K562 (cell line): ENCODE data around the gene SOX12. TPM values are rescaled to one million over a fixed set of nuclear protein-coding genes. Genes with fewer than 3 reads are reported as not detected.

Experiments
- CBX1 ChIP-seq: sonication (generic); IDR thresholded peaks from 2 replicates; pipeline ENCODE4 v1.6.1; 2016; ENCODE audit warnings: antibody characterized with exemption, low read depth, mild to moderate bottlenecking
- CBX5 ChIP-seq: IDR thresholded peaks from 2 replicates; pipeline ENCODE4 v1.6.1; 2014; ENCODE audit warnings: low read depth, borderline replicate concordance
- CGGBP1 ChIP-seq: fragments of 250-450 bp; sonication (Bioruptor Pico); IDR thresholded peaks from 2 replicates; pipeline ENCODE4 v1.9.0; 2021; ENCODE audit warnings: mild to moderate bottlenecking
- CREB1 ChIP-seq, 2 experiments: sonication (generic) in 1 of 2; formaldehyde crosslinking in 1 of 2; IDR thresholded peaks; 2 replicates each; pipeline versions ENCODE4 v1.6.1 to v1.8.0; 2012 to 2022; ENCODE audit warnings: inconsistent platforms in 1 of 2, mild to moderate bottlenecking in 1 of 2, missing genetic modification reagents in 1 of 2, moderate library complexity in 1 of 2
- DDX20 ChIP-seq: fragments of 450-650 bp; IDR thresholded peaks from 2 replicates; pipeline ENCODE4 v1.6.1; 2016; ENCODE audit warnings: missing genetic modification characterization, low read depth, mild to moderate bottlenecking, missing compliant biosample characterization, moderate library complexity
- EGR1 ChIP-seq: fragments of 450-650 bp; conservative IDR thresholded peaks from 2 replicates; pipeline ENCODE4 v1.6.1; 2017; ENCODE audit warnings: mild to moderate bottlenecking
- ELF1 ChIP-seq: fragments of 200-800 bp; sonication (Bioruptor generic); IDR thresholded peaks from 2 replicates; pipeline ENCODE4 v1.6.1; 2016; ENCODE audit warnings: missing genetic modification characterization, missing compliant biosample characterization
- FOXM1 ChIP-seq, 2 experiments: fragments of 450-650 bp in 1 of 2; sonication (generic) in 1 of 2; formaldehyde crosslinking in 1 of 2; IDR thresholded peaks; 2 replicates each; pipeline versions ENCODE4 v1.6.1 to v1.9.0; 2017 to 2022; ENCODE audit warnings: low read depth in 2 of 2, mild to moderate bottlenecking in 2 of 2, missing genetic modification reagents in 1 of 2, moderate library complexity in 1 of 2
- HMG20A ChIP-seq: fragments of 450-650 bp; formaldehyde crosslinking; conservative IDR thresholded peaks from 2 replicates; pipeline ENCODE4 v1.4.0; 2020; ENCODE audit warnings: mild to moderate bottlenecking, mixed read lengths
- HMG20B ChIP-seq: fragments of 250-450 bp; sonication (Bioruptor Pico); IDR thresholded peaks from 2 replicates; pipeline ENCODE4 v1.5.0; 2021; ENCODE audit warnings: mild to moderate bottlenecking
- HNRNPUL1 ChIP-seq: fragments of 200-400 bp; formaldehyde crosslinking; IDR thresholded peaks from 2 replicates; pipeline ENCODE4 v1.6.1; 2017; ENCODE audit warnings: low read length
- ILF3 ChIP-seq: fragments of 450-650 bp; IDR thresholded peaks from 2 replicates; pipeline ENCODE4 v1.6.1; 2018; ENCODE audit warnings: antibody characterized with exemption, mild to moderate bottlenecking, moderate library complexity, borderline replicate concordance
- MTA2 ChIP-seq: fragments of 450-650 bp; IDR thresholded peaks from 2 replicates; pipeline ENCODE4 v1.6.1; 2016; ENCODE audit warnings: low read depth
- RBM39 ChIP-seq: fragments of 200-400 bp; formaldehyde crosslinking; optimal IDR thresholded peaks from 2 replicates; pipeline ENCODE3; 2018; ENCODE audit warnings: low read depth, low read length
- SPI1 ChIP-seq: IDR thresholded peaks from 2 replicates; pipeline ENCODE4 v1.6.1; 2011; ENCODE audit warnings: low read depth, low read length, control low read depth, borderline replicate concordance
- SRSF3 ChIP-seq: fragments of 200-400 bp; formaldehyde crosslinking; IDR thresholded peaks from 2 replicates; pipeline ENCODE4 v1.6.1; 2016; ENCODE audit warnings: mild to moderate bottlenecking, low read length, moderate library complexity; ENCODE audit not compliant: insufficient read depth
- TGIF2 ChIP-seq: sonication (generic); formaldehyde crosslinking; IDR thresholded peaks from 2 replicates; pipeline ENCODE4 v1.8.1; 2022; ENCODE audit warnings: mild to moderate bottlenecking, missing genetic modification reagents, moderate library complexity
- TRIM24 ChIP-seq, 2 experiments: fragments of 450-650 bp; IDR thresholded peaks; 2 replicates each; pipeline ENCODE4 v1.6.1; 2016
- XRCC3 ChIP-seq: fragments of 450-650 bp; IDR thresholded peaks from 2 replicates; pipeline ENCODE4 v1.6.1; 2017; ENCODE audit warnings: mild to moderate bottlenecking, moderate library complexity
- ZEB2 ChIP-seq: fragments of 450-650 bp; IDR thresholded peaks from 2 replicates; pipeline ENCODE4 v1.6.1; 2016
- ZFP30 ChIP-seq: fragments of 250-450 bp; sonication (Bioruptor Pico); IDR thresholded peaks from 2 replicates; pipeline ENCODE4 v1.8.0; 2022; ENCODE audit warnings: moderate library complexity, mild to moderate bottlenecking, inconsistent platforms, borderline replicate concordance
- ZNF24 ChIP-seq: fragments of 450-650 bp; IDR thresholded peaks from 2 replicates; pipeline ENCODE4 v1.6.1; 2016
- ZNF354B ChIP-seq: fragments of 250-450 bp; sonication (Bioruptor Pico); IDR thresholded peaks from 2 replicates; pipeline ENCODE4 v1.4.0; 2020
- ZNF384 ChIP-seq: IDR thresholded peaks from 2 replicates; pipeline ENCODE4 v1.6.1; 2012; ENCODE audit warnings: low read depth, low read length, improper control_type of control experiment
- ZNF41 ChIP-seq: fragments of 250-450 bp; sonication (Bioruptor Pico); conservative IDR thresholded peaks from 2 replicates; pipeline ENCODE4 v1.4.0; 2020; ENCODE audit warnings: mild to moderate bottlenecking
- ZNF586 ChIP-seq: fragments of 450-650 bp; formaldehyde crosslinking; conservative IDR thresholded peaks from 2 replicates; pipeline ENCODE4 v1.4.0; 2020; ENCODE audit warnings: mild to moderate bottlenecking, moderate library complexity
- ZNF79 ChIP-seq: fragments of 250-450 bp; sonication (Bioruptor Pico); IDR thresholded peaks from 2 replicates; pipeline ENCODE4 v1.4.0; 2020; ENCODE audit warnings: low read depth, mild to moderate bottlenecking, moderate library complexity
- ZSCAN29 ChIP-seq: fragments of 450-650 bp; IDR thresholded peaks from 2 replicates; pipeline ENCODE4 v1.6.1; 2017
- polyA plus RNA-seq, 8 experiments: library from polyadenylated mRNA; depleted of rRNA in 4 of 8; stranded (reverse) in 5 of 8; unstranded in 3 of 8; fragments of >200 nt; fragmentation: Nextera tagmentation in 2 of 8; fragmentation: Illumina TruSeq in 1 of 8; extraction: Ambion mirVana in 2 of 8; extraction: Trizol in 1 of 8; gene quantifications; 2 replicates each; pipeline versions ENCODE4 v1.2.1 to v1.2.3, GENCODE V29; 2011 to 2014; ENCODE audit warnings: inconsistent platforms in 1 of 8, missing spikeins in 1 of 8
- total RNA-seq, 7 experiments: library from RNA; depleted of rRNA in 6 of 7; stranded (reverse); fragments of >200 nt in 6 of 7; fragmentation: Illumina TruSeq in 2 of 7; extraction: Trizol in 2 of 7; gene quantifications; 2 replicates each; pipeline versions ENCODE4 v1.2.1 to v1.2.3, GENCODE V29; 2011 to 2021; ENCODE audit warnings: low replicate concordance in 1 of 7
- TF ChIP-seq, protein P1 (sequence below): fragments of 150-350 bp; conservative IDR thresholded peaks from 2 replicates; pipeline ENCODE4 v1.6.1; 2014; ENCODE audit warnings: low read length

Gene SOX12
- total and polyA plus RNA-seq, 9 of the 15 experiments (the other 6 are each of a cell fraction or from before 2014, with no cell fraction given): 0.42 to 26.3 (median 2.6) TPM

- no peak for TF ChIP-seq CREB1 (IDR thresholded peaks at IDR 0.05)
- TF ChIP-seq CREB1 (CRISPR knock-in tag; IDR thresholded peaks at IDR 0.05): no peak
- TF ChIP-seq ZNF24: peak; percentile 96
- TF ChIP-seq ZNF384: no peak
- TF ChIP-seq, protein P1, sequence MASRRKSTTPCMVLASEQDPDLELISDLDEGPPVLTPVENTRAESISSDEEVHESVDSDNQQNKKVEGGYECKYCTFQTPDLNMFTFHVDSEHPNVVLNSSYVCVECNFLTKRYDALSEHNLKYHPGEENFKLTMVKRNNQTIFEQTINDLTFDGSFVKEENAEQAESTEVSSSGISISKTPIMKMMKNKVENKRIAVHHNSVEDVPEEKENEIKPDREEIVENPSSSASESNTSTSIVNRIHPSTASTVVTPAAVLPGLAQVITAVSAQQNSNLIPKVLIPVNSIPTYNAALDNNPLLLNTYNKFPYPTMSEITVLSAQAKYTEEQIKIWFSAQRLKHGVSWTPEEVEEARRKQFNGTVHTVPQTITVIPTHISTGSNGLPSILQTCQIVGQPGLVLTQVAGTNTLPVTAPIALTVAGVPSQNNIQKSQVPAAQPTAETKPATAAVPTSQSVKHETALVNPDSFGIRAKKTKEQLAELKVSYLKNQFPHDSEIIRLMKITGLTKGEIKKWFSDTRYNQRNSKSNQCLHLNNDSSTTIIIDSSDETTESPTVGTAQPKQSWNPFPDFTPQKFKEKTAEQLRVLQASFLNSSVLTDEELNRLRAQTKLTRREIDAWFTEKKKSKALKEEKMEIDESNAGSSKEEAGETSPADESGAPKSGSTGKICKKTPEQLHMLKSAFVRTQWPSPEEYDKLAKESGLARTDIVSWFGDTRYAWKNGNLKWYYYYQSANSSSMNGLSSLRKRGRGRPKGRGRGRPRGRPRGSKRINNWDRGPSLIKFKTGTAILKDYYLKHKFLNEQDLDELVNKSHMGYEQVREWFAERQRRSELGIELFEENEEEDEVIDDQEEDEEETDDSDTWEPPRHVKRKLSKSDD: no peak
- no peak for TF ChIP-seq ELF1
- no peak for TF ChIP-seq HMG20B (CRISPR knock-in tag)
- no peak for TF ChIP-seq SPI1
- TF ChIP-seq TRIM24 (IDR thresholded peaks at IDR 0.05): peak; percentile 53 to 79; a peak in 2 of 4 replicates
- no peak for TF ChIP-seq ZNF354B
- TF ChIP-seq HNRNPUL1: no peak
- TF ChIP-seq XRCC3: no peak
- no peak for TF ChIP-seq MTA2
- no peak for TF ChIP-seq DDX20 (tag)
- TF ChIP-seq ZNF41 (CRISPR knock-in tag): peak; percentile 63; the same call in 1 of the 2 replicates
- no peak for TF ChIP-seq RBM39
- TF ChIP-seq FOXM1 (IDR thresholded peaks at IDR 0.05; ENCODE audit: low read depth): no peak
- TF ChIP-seq FOXM1 (CRISPR knock-in tag; IDR thresholded peaks at IDR 0.05; ENCODE audit: low read depth): no peak
- no peak for TF ChIP-seq HMG20A (CRISPR knock-in tag)
- TF ChIP-seq ZSCAN29: no peak
- TF ChIP-seq ZFP30 (CRISPR knock-in tag): no peak
- TF ChIP-seq CGGBP1 (CRISPR knock-in tag): no peak
- no peak for TF ChIP-seq TGIF2 (CRISPR knock-in tag)
- no peak for TF ChIP-seq CBX5
- TF ChIP-seq EGR1: no peak
- TF ChIP-seq ZNF79 (CRISPR knock-in tag): peak; percentile 73
- TF ChIP-seq CBX1: no peak
- TF ChIP-seq ILF3: no peak
- TF ChIP-seq ZEB2: peak; percentile 87
- no peak for TF ChIP-seq SRSF3
- no peak for TF ChIP-seq ZNF586 (CRISPR knock-in tag)
Observed at GRCh38 chr20:362271-363254, 37.2 kb downstream of the SOX12 start (continued).
